GM19324 (cell line): Measurements from ENCODE around the gene USB1.

ENCODE experiments used
- ATAC-seq: cut with Tn5 transposase; IDR thresholded peaks from one replicate; pipeline ENCODE4 v1.9.1; 2021; ENCODE audit warnings: mild to moderate bottlenecking, moderate library complexity; ENCODE audit not compliant: unreplicated experiment, low FRiP score

USB1 gene

DNA sequence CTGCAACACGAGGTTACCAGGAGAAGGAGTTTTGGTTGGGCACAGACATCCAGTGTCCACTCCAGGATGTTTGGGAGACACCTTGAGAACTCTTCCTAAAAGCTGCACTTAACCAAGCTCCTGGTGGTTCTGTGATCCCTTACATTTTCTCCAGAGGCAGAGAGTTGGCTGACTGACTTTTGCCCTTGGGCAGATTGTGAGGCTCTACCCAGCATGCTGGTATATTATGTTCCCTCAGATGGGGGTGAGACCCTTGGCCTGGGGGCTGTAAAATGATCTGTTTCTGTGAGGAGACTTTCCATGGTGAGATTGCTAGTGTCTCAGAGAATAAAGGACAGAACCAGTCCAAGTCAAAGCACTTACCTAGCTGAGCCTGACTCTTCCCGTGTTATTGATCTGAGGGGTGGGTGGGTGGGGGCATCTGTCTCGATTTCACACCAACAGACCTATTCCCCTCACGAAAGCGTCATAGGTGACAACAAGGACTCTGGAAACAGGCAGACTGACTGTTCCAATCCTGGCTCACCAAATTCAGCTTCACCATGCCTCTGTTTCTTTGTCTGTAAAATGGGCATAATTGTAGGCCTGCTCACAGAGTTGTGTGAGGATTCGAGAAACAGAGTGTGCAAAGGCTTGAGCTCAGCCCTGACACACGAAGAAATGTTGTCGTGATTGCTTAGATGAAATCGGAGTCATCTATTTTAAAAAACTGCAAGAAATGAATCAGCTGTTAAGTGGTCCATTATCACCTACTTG lies 12.2 kb downstream of the USB1 start:
- ATAC-seq: no peak

GRCh38 chr16:58016840-58017446 lies 15.7 kb downstream of the USB1 start:
- no peak for ATAC-seq

DNA sequence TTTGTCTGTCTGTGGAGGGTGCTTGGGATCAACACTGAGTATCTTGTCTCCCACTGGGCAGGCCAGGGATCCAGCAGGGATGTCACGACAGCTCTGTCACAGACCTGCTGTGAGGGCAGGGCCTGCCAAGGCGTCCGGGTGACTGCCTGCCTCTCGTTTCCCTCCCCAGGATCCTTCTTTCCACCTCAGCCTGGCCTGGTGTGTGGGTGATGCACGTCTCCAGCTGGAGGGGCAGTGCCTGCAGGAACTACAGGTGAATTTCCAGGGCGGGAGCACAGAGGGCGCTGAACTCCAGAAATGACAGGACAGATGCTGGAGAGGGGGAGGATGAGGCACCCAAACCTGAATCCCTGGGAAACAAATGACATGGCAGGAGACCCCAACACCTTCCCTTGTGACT lies 17.6 kb downstream of the USB1 start:
- ATAC-seq: no peak

- ATAC-seq: no peak
These were observed 18.8 kb downstream of the USB1 start for GRCh38 chr16:58019866-58020538.

- ATAC-seq: no peak
These were observed 19.7 kb downstream of the USB1 start for GRCh38 chr16:58020628-58021521.

DNA sequence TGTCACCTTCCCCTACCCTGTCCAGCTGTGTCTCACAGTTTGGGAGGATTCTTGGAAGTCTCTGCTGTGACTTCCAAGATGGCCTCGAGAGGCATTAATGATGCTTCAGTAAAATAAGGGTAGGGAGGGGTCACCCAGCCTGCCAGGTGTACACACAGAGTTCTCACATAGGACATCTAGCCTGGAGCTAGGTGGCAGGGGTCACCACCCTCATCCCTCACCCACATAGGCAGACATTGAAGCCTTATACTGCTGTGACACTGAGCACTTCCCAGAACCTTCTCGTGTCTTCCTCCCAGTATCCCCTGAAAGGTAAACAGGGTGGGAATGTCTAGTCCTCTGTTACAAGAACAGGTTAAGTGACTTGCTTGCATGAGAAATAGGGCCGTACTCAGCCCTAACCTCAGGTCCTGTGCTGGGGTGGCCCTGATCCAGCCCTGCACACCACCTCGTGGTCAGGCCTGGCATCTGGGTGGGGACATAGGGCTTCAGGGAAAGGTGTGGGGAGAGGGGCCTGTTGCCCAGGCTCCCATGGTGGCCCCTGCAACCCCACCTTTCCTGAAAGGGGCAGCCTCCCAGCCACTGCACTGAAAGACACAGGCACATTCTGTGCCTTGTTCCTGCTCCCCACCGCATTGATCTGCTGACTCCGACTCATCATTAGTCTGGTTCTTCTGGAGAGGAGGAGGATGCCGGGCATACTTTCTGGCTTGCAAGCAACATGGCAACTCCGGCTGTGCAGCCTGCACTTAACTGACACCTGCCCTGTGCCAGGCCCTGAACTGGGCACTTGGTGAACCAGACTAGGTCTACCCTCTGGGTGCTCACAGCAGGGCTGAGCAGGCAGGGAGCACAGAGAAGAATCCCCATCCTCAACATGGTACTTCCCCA lies 20.7 kb downstream of the USB1 start:
- ATAC-seq: no peak

GRCh38 chr16:58022601-58023371 lies 21.6 kb downstream of the USB1 start:
- no peak for ATAC-seq

DNA sequence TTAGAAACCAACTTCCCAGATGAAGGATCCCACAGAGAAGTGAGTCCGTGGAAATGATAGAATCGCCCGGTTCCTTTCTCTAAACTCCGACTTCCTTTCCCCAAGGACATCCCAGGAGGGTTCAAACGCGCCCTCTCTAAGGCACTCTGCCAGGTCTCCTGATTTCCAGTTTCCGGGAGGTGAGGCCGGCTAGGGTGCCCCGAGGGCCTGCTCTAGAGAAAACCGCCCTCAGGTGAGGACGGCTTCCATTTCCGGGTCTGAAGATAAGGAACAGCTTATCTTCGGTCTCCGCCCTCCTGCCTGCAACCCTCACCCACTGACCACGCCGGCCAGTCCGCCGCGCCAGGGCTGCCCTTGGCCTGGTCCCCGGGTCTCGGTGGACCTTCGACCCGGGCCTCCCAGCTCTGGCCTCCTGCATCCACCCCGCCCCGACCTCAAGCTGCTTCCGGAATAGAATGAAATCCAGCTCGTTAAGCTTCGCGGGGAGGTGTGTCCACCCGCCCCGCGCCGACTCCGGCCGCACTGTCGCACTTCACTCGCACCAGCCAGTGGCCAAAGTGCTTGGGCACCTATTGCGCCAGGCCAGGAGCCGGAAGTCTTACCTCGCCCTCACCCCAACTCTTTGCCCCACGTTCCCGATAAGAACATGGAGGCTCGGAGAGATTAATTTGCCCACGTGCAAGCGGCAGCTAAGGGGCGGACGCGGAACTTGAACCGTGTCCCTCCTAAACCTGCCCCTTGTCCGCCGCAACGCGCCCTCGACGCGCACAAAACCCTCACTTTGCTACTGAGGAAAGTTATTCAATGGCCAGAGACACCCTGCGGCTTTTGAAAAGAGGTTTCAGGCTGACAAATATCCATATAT lies 23.5 kb downstream of the USB1 start:
- no peak for ATAC-seq

DNA sequence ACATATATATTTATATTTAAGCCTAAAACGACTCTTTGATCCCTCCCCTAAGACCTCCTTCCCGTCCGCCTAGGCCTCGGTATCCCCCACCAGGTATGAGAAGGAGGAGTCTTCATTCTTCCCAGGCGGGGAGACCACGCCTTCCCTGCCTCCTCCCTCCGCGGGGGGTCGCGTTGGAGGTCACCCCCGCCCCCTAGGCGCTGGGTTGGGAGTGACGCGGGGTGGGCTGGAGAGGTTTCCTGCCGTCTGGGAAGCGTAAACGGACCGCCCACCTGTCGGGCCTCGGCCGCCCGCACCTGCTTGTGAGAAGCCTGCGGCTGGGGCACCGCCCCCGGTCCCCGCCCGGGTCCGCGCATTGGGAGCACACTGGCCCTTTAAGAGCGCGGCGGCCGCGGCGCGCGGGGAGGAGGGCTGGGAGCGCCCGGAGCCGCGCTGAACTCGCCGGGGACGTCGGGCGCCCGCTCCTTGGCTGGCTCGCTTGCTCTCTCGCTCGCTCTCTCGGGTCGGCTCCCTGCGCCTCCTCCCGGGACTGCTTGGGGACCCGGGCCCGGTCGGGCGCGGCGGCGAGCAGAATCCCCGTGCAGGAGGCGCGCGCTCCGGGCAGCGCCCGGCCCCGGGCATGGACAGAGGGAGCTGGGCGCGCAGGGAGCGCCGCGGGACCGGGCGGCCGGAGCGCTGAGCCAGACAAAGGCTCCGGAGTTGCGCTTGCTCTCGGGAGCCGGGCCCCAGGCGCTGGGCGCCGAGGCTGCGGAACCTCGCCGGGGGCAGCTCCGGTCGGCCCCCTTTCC lies 24.3 kb downstream of the USB1 start, which contains the start of gene MMP15:
Gene MMP15, plus strand, starts transcription at position 404 of the 788 bp plus-strand sequence. CDS start 597 bp downstream, outside the sequence.
- ATAC-seq: no peak

DNA sequence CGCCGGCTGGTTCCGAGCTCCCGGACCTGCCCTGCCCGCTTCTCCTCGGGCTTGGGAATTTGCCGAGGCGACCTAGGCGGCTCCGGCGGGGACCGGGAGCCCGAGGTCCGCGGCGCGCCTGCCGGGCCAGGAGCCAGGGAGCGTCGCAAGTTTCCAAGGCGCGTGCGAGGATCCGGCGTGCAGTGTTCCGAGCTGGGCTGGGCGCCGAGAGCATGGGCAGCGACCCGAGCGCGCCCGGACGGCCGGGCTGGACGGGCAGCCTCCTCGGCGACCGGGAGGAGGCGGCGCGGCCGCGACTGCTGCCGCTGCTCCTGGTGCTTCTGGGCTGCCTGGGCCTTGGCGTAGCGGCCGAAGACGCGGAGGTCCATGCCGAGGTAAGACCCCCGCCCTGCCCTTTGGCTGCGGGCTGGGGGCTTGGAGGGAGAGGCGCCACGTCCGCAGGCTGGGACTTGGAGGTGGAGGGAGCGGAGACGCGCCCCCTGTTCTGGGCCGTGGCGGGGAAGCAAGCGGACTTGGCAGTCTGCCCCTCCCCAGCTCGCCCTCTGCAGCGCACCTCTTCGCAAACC lies 25.0 kb downstream of the USB1 start:
- ATAC-seq: no peak

- ATAC-seq: no peak
These were observed 25.5 kb downstream of the USB1 start for GRCh38 chr16:58026705-58027160.

DNA sequence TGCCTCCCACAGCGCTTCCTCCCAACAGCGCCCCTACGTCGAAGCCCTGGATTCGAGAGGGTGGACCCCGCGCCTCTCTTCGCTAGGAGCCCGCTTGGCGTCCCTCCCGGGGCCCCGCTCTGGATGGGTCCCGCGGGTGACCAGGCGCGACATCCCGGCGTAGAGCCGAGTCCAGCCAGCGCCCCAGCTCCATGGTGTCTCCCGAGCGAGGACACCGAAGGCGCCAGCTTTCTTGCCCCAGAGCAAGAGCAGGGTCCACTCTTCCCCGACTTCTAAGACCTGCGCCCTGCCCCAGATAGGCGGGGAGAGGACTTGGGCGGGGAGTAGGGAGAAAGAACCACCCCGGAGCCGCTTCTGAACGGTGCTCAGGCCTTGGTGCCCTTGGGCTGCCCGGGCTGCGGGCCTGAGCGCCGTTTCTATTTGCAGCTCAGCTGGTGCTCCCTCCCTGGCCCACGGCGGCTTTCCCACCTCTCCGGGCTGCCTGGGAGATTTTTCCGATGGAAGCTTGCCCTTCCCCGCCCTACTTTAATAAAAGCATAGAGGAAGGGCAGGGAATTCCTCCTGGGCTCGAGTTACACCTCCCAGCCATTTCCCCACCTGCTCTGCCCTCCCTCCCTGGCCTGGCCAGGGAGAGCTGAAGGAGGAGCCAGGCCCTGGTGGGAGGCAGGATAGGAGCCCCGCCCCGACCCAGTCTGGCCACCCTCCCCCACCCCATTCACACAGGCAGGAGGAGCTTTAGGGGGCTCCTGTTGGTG lies 26.1 kb downstream of the USB1 start:
- no peak for ATAC-seq

DNA sequence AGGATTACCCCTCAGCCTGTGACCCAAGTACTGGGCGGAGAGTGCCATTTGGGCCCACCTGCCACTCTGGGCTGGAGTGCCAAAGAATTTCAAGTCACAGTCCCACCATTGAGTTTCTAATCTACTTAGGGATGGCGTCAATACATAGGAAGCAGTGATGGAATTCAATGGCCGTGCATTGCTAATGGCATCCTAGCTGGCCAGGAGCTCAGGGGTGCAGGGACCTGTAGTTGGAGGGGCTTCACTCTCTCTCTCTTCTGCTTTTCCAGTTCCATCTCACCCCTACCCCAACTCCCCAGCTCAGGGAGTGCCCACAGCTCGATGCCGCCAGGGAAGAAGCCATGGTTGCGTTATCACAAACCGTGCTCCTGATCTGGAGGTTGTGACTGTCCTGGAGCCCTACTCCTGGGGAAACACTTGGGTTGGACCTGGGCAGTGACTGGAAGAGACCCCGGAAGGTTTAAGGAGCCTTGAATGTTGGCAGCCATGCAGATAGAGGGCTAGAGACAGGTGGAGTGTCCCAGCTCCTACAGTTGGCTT lies 26.8 kb downstream of the USB1 start:
- no peak for ATAC-seq

DNA sequence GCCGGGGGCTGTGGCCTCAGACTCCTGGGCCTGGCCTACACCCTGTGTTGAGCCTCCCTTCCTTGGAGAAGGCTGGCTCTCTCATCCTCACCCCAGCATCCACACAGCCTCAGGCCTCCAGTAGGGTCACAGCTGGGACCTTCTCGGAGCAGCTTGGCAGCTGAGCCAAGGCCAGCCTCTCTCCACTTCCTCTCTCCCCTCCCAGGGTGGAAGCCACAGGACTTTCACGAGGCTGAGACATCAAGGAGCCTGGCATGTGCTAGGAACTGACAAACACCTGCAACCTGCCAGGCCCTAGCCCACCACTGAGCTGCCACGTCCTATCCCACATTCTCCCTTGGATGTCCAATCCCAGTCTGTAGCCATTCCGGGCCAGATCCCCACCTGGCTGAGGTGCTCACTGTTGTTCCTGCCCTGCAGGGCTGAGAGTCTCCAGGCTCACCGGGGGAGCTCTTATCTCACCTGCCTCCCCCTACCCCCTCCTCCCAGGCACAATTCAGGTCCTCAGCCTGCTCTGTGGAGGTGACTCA lies 27.4 kb downstream of the USB1 start:
- ATAC-seq: no peak

GRCh38 chr16:58029410-58029809 lies 28.2 kb downstream of the USB1 start:
- no peak for ATAC-seq
